Activated T-helper 1 cell treated with anti-CD3 and anti-CD28 coated beads, Interleukin-2, amount 50 U/mL, for 16 hours (primary cell): Measurements from ENCODE around the gene CSNK1A1.
"Not testable (repeated sequence)": the region's sequence is repeated elsewhere in the genome, so short reads cannot be mapped to it uniquely, and the experiment has no call there.

ENCODE experiments used
- DNase-seq, 2 donors: peaks; one replicate each; pipeline ENCODE4 v3.0.0-alpha.2; 2020; ENCODE audit warnings: low read depth in 1 of 2, low spot score in 1 of 2

CSNK1A1 gene

DNA sequence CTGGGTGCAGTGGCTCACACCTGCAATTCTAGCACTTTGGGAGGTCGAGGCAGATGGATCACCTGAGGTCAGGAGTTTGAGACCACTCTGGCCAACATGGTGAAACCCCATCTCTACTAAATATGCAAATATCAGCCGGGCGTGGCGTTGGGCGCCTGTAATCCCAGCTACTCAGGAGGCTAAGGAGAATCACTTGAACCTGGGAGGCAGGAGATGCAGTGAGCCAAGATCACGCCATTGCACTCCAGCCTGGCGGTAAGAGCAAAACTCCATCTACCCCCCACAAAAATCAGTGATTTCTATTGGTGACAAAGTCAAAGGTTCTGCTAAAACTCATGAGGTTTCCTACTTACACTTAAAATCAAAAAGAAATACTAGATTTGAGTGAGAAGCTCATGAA is 18.8 kb downstream of the CSNK1A1 start:
- no peak for DNase-seq

DNA sequence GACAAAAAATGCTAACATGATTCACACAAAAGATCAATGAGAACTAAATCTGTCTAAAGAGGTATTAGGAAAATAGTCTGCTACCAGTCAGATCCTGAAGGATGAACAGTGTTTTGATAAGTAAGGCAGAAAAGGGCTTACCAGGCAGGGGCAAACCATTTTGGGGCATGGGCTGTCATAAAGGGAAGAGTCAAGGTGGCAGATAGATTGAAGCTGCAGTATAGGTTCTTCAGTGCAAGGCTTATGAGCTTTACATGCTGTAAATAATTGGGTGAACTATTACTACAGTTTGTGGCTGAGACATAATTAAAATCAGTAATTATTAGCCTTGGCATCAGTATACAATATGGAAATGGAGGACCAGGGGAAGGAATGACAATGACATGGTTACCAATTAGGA is 21.8 kb downstream of the CSNK1A1 start:
- DNase-seq, result no peak

DNA sequence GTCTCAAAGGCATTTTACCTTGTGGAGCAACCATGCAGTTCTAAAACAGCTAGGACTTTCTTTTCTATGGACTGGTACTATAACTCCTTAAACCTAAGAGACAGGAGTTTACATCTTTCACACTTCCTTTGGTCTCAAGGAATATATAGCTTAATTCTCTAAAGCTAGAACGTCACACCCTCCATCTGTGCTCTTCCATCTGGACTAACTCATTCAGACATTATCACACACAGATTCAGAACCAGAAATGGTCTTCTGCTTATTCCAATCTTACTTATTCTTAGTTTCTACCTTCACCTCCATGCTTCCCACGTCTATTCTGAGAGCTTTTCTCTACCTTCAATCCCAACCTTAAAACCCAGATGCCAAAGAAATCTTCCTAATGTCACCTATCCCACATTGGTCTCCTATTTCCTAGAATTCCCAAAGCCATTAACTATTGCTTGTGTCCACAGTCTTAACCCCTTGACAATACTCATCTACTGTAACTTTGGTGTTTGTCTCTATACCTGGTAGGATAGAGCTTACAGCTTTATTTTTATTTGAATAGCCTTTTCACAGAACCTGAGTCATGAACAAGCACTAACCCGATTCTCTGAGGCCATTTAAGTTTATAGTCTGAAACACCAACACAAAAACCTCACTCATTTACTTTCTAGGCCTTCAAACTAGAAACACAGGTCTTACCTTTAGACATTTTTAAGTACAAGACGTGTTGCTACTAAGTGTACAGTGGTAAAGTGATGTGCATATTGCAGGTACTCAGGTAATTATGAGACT is 22.8 kb downstream of the CSNK1A1 start:
- DNase-seq, result no peak

DNA sequence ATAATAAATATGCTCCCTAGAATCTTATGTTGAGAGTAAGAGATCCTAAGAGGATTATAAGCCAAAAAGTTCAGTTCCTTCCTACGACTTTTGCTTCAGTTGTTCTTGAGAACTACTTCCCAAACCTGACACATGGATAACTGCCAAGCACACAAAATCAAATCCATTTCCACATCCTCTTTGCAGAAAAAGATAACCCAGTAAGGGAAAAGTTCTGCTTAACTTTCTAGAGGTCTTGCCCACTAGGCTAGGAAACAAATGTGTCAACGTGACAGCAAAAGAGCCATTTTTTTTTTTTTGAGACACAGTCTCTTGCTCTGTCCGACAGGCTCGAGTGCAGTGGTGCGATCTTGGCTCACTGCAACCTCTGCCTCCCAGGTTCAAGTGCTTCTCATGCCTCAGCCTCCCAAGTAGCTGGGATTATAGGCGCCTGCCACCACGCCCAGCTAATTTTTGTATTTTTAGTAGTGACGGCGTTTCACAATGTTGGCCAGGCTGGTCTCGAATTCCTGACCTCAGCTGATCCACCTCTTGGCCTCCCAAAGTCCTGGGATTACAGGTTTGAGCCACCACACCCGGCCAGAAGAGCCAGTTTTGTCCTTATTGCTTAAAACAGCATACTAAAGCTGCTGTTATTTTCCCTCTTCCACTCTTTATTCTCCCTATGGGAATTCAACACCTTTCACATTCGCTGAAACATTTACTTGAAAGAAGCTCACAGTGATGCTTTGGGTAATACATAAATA is 24.2 kb downstream of the CSNK1A1 start:
- no peak for DNase-seq

DNA sequence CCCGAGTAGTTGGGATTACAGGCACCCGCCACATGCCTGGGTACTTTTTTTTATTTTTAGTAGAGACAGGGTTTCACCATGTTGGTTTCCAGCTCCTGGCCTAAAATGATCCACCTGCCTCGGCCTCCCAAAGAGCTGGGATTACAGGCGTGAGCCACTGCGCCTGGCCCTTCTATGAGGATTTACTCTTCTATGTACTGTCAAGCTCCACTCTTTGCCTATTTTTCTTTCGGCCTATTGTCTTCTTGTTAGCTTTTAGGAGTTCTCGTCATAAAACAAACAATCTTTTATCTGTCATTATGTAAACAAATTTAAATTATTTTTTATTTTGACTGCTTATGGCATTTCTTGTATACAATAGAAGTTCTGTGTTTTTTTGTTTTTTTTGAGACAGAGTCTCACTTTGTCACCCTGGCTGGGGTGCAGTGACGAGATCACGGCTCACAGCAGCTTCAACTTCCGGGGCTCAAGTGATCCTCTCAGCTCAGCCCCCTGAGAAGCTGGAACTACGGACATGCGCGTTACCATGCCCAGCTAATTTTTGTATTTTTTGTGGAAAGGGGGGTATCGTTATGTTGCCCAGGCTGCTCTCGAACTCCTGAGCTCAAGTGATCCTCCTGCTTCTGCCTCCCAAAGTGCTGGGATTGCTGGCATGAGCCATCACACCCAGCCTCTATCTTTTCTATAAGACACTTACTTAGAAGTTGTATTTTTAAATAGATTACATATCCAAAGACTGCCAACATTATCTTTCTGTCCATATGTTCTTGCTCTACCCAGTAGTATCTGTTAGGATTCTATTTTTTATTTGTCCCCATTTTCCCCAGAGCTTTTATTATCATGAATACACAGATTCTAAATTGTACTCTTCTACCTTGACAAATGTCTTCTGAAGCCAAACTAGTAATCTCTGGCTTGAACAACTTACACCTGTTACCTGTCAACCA is 29.2 kb downstream of the CSNK1A1 start:
- no peak for DNase-seq

DNA sequence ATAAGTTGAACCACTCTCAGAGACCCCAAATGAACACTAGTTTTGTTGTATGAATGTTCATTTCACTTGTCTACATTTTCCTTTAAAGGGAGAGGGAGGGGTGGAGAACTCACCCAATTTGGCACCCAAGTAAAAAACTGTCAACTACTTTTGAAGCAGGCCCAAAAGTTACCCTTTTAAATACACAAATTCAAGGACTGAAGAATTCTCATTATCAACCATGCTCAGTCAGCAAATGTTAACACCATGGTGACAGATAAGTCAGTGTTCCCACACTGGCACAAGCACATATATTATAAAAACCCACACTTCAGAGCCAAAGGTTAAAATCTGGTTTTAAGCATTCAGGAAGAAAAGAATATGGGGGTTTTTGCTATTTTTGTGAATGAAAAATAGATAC is 31.6 kb downstream of the CSNK1A1 start:
- DNase-seq, result no peak

DNA sequence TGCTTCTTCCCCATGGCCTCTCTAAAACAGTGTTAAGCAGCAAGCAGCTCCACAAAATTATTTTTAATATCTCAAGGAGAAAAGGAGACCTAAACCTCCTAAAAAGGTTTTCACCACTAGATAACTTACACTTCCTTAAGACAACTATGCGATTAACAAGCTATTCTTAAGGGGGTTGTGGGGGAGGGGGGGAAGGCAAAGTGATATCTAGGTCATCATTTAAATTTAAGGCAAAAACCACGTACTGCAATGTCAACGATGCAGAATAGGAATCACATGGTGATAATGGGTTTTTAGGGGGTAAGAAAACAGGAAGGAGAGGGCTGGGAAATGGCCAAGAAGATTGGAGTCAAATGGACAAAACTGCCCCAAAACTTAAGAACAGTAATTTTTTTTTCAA is 32.6 kb downstream of the CSNK1A1 start:
- no peak for DNase-seq

DNA sequence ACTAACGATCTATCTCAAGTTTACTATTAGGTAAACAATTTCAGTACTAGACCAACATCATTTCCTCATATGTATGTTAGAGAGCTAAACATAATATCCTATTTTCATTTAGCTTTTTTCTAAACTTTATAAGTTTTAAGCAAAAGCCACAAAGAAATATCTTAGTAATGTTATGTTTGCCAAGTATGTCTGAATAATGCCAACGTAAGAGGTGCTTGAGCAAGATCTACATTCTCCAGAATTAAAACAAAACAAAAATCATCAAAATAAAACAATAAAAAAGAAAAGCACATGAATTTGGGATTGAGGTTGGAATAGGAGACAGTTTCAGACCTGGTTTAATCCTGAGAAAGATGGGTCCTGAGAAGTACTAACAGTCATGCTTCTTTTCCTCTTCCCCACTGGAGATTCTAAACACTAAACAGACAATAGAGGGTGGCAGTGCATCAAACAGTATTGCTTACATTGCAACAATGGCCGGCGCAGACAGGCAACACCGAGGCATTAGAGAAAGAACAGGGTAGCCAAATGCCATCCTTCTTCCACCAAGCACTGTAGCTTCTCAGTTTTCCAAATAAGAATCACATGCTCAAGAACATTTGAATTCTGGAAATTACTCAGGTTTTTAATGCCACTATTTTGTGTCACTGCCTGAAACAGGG is 33.6 kb downstream of the CSNK1A1 start:
- no peak for DNase-seq

DNA sequence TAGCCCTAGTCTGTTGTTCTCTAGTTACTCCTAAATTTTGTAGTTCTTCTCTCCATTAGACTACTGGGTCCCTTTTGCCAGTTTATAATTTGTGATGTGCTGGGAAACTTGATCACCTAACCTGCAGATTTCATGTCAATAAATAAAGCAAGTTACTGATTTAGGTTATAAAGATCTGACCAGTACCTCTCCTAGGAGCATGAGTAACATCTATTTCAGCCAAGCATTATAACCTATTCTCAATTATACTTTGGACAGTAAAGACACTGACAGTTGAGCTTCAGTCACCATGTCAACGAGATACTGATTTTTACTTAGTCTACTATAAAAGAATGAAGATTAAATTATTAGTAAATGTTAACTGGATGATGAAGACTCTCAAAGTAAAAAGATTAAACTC is 36.7 kb downstream of the CSNK1A1 start:
- no peak for DNase-seq

DNA sequence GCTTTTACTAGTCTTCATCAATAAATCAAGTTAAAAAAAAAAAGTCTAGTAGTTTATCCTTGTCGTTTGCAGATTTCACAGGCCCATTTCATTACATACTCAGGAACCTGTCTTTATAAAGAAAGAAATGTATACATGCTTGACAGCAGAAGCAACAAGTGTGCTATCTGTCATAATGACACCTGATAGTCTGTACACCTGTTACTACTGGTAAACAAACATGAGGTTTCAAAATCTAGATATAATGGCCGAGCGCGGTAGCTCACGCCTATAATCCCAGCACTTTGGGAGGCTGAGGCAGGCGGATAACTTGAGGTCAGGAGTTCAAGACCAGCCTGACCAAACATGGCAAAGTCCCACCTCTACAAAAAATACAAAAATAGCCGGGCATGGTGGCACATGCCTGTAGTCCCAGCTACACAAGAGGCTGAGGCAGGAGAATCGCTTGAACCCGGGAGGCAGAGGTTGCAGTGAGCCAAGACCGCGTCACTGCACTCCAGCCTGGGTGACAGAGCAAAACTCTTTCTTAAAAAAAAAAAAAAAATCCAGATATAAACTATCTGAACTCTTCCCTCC is 37.8 kb downstream of the CSNK1A1 start:
- not testable (repeated sequence) for DNase-seq

DNA sequence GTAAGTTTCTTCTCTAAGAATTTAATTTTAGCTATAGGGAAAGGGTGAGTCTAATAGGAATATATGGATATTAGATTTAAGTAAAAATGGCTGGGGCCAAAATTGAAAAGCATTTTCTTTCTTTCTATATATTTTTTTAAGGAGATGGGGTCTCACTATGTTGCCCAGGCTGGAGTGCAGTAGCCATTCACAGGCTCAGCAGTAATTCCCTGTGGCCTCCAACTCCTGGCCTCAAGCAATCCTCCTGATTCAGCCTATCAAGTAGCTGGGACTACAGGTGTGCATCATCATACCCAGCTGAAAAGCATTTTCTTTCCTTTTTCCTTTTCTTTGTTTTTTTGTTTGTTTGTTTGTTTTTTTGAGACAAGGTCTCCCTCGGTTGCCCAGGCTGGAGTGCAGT is 41.1 kb downstream of the CSNK1A1 start:
- no peak for DNase-seq

DNA sequence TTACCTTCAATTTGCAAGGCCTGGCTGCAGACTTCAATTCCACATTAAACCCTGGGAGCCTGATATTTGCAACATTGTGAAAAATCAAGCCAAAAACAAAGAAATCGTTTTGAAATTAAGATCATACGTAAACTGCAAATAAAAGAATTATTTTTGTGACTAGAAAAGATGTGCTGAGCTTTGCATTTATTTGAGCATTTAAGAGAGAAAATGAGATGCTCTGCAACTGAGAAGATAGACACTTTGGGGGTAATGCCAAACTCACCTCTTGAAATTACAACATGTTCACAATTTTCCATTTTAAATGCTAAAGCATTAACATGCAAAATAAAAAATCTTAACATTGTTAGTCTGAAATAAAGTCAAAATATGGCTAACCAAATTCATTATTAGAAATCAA is 46.6 kb downstream of the CSNK1A1 start:
- no peak for DNase-seq

DNA sequence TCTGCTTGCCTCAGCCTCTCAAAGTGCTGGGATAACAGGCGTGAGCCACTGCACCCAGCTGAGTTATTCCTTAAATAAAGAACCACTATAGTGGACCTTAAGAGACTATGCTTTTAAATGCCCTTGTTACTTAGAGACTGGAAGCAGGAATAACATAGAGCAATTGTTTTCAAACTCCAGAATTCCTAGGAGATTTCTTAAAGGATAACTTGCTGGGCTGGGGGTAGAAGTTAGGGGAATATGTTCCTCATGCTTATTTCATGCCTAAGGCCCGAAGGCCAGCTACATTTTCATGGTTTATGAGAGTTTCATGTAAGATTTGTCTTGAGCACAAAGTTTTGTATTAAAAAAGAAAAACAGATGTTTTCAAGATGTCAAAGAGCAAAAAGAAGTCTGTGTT is 48.2 kb downstream of the CSNK1A1 start:
- no peak for DNase-seq

DNA sequence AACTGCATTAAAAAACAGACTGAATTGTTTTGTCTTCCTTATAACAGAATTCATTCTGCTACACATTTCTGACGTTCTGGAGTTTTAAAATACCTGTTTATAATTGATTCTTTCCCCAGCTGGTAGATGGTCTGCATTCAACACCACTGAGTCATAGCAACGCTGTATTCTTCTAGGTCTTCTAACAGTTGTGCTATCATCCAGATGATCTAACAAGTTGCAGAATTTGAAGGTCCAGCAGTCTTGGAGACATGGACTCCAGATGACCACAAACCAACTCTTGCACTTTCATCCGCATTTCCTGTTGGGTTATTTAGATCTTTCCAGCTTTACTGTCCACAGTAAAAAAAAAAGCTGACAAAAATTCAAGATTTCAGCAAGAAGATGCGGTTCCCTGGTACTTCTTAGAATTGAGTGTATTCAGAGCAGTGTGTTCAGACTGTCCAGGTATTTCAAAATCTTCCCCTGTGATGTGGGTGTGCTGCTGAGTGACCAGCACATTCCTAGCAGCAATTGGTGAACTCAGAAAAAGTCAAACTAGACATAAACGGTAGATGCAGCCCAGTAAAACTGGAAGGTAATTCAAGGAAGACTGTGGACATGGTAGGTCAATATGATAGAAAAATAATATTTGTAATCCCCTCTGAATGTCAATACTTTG is 50.2 kb downstream of the CSNK1A1 start:
- no peak for DNase-seq

DNA sequence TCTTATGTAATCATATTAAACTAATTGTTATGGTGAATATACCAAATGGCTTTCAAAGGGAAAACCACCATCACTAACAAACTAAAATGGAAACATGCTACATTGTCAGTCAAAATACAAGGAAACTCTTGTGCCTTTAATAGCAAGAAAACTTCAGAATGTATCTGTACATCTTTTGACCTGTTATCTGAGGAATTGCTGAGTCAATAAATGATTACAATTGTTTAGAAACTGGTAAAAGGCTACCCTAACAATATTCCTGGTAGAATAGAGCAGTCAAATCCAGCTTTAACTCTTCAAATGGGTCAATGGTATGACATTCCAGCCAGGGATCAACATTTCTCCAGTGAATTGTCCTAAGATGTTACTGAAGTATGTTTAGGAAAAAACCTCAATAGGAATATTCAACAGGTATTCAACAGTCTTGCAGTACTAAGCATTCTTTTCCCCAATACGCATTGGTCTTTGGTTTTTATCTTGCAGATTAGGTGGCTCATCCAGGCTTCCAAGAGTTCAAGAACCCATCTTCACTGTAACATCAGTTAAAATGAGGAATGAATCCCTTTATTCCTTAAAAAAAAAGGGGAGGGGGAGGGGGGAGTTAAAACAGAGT is 52.4 kb downstream of the CSNK1A1 start:
- DNase-seq, result no peak

DNA sequence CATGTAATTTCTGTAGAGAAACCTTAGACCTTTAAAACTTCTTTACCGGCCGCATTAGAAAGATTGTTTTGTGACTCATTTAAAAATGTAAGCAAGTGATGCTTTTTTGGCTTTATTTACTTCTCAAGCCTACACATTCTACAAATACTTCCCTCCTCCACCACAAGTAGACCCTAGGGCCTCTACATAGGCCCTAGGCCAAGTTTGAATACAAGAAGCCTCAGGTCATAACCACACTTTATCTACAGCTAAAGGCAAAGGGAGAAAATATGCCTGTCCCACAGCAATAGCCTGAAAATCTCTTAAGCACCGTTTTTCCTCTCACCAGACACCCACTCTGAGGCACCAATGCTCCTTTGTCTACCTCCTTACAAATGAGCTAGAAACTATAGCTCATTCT is 53.9 kb downstream of the CSNK1A1 start:
- DNase-seq, result no peak

DNA sequence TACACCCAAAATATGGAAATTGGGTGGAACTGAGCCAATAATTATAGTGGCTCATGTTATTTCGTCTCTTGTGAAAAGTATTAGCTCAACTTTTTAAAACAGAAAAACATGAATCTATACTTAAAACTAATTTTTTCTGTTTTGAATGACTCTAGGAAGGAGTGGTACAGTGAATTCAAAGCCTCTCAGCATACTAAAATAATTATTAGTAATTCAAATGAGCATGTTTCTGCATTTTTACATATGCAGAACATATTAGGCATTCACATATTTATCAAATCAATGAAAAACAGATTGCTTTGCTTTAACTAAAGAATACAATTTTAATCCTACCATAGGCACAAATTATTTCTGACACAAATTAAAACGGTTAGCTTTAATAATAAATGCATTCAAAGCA is 54.3 kb downstream of the CSNK1A1 start:
- no peak for DNase-seq

DNA sequence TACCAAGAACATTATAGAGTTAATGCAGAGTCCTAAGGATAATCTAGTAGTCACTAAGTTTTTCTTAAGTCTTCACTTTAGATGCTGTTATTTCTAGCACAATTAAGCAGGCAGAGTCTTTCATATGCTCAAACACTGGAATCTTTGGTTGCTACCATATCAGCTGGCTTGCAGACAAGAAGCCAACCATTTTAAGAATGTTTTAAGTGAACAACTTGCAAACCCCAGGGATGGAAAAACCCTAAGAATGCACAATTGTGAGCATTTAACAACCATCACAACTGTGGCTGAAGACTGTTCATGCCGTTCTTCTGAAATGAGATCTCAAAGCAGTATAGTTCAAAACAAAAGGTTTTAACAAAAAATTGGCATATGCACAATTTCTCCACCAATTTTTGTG is 55.1 kb downstream of the CSNK1A1 start:
- DNase-seq, result no peak

DNA sequence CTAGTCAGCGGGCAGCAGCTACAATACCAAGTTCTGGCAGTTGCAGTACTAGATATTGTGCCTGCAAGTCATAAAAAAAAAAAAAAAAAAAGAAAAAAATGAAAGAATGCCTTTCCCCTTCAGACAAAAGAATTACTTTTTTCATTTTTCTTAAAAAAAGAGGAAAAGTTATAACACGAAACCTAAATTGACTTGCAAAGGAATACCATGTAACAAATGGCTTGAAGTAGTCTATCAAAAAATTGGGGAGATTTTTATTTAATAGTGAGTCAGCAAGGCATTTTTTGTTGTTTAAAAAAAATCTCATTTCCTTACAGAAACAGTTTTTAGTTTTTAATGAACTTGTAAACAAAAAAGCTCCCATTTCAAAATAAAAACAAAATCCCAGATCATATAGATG is 55.6 kb downstream of the CSNK1A1 start:
- DNase-seq, result no peak

DNA sequence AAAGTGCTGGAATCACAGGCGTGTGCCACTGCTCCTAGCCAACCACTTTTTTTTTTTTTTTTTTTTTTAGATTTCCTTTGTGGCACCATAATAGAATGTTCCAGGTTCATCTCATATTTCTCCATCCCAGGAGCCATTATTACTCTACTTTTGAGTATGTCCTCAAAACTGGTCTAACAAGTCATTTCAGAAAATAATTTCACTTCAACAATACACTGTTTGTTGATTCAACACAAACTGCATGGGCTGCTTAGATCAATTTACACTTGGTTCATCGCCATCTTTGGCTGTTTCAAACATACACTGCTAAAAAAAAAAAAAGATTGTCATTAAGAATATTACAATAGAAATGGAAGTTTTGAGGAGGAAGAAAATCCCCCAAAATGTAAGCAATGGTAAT is 57.9 kb downstream of the CSNK1A1 start:
- no peak for DNase-seq
